Kidney (tissue), 14 donors: ENCODE measurements around the gene MUL1. TPM values are rescaled to one million over a fixed set of nuclear protein-coding genes. Genes with fewer than 3 reads are reported as not detected.

Experiments used
- DNase-seq, 5 donors: peaks; one replicate each; pipeline ENCODE4 v3.0.0-alpha.2; 2013 to 2020
- FAIRE-seq: peaks from 2 replicates; lab custom pipeline; 2012; peaks lifted over from hg19 to GRCh38; lab: Jason Lieb, UNC
- H3K27ac ChIP-seq, 2 donors: one replicate each; pipeline ENCODE4 v1.7.0; 2013; ENCODE audit warnings: low read depth in 2 of 2, low read length in 2 of 2, inconsistent platforms in 1 of 2
- H3K27me3 ChIP-seq: one replicate; pipeline ENCODE4 v1.7.1; 2013; ENCODE audit warnings: low read length, inconsistent platforms; ENCODE audit not compliant: control insufficient read depth, insufficient read depth
- H3K36me3 ChIP-seq, 3 donors: one replicate each; pipeline versions ENCODE4 v1.7.0 to v1.7.1; 2013; ENCODE audit warnings: low read length in 3 of 3, control low read depth in 1 of 3, inconsistent platforms in 1 of 3; ENCODE audit not compliant: insufficient read depth in 3 of 3, control insufficient read depth in 2 of 3
- H3K4me1 ChIP-seq, 3 donors: one replicate each; pipeline versions ENCODE4 v1.7.0 to v1.7.1; 2013; ENCODE audit warnings: low read length in 3 of 3, inconsistent platforms in 1 of 3, low read depth in 1 of 3; ENCODE audit not compliant: control insufficient read depth in 2 of 3, insufficient read depth in 2 of 3
- H3K4me3 ChIP-seq, 3 donors: one replicate each; pipeline versions ENCODE4 v1.7.0 to v1.8.1; 2013; ENCODE audit warnings: low read length in 3 of 3, control low read depth in 1 of 3, inconsistent platforms in 1 of 3
- H3K9ac ChIP-seq, 3 donors: one replicate each; pipeline versions ENCODE4 v1.7.0 to v1.7.1; 2013; ENCODE audit warnings: low read length in 3 of 3, control low read depth in 1 of 3, inconsistent platforms in 1 of 3
- H3K9me3 ChIP-seq, 3 donors: one replicate each; pipeline versions ENCODE4 v1.7.0 to v1.7.1; 2013; ENCODE audit warnings: low read length in 3 of 3, control low read depth in 1 of 3, inconsistent platforms in 1 of 3; ENCODE audit not compliant: control insufficient read depth in 2 of 3, insufficient read depth in 1 of 3
- CTCF ChIP-seq: IDR thresholded peaks from 3 replicates; pipeline ENCODE4 v1.5.1; 2012; ENCODE audit warnings: mild to moderate bottlenecking, moderate library complexity, borderline replicate concordance; ENCODE audit not compliant: insufficient read depth; ENCODE audit errors: extremely low read depth
- intact Hi-C: fragments of 100-400 bp; cut with DNase I; formaldehyde crosslinking; loops from one replicate; pipeline ENCODE4 v1.11.1; 2022
- polyA plus RNA-seq: library from polyadenylated mRNA; stranded (reverse); fragments of 350-450 nt; fragmentation: Illumina TruSeq; extraction: RNeasy Lipid Tissue Mini Kit (QIAGEN cat#74804); gene quantifications from one replicate; pipeline ENCODE4 v1.2.3, GENCODE V29; 2014; ENCODE audit warnings: low read depth, low replicate concordance; ENCODE audit not compliant: insufficient read depth
- total RNA-seq: library from RNA; stranded (reverse); fragmentation: NEBNext Ultra II Directional; extraction: Animal tissue kit (Norgen Biotek cat#: 25700); gene quantifications from one replicate; pipeline ENCODE4 v1.2.1, GENCODE V29; 2021
- donor health status: control.
- donor health status: control.
- donor health status: control.
- donor health status: control.
- donor health status: control.
- donor health status: DM: yes; HTN: yes; CAD: no.
- donor health status: Normal renal cell carcinoma (clear cell type).

The MUL1 gene
- total and polyA plus RNA-seq, 2 donors from 2014 or later = 33.0 to 40.0 TPM

GRCh38 chr1:20551161-20551560 is 43.2 kb upstream of the MUL1 start:
- Histone ChIP-seq H3K4me3 (no peak overlapping the region), H3K9ac (no peak overlapping the region), H3K36me3 (no peaks in the 10 kb centered on the region), H3K9me3 (no peaks in the 10 kb centered on the region), H3K4me1 (peaks cover 0 to 12% (median 0%) of the 10 kb centered on the region in 3 donors), H3K27ac (no peak overlapping the region), H3K27me3 (no peaks in the 10 kb centered on the region)
- DNase-seq (no peak), FAIRE-seq (no peak)
- intact Hi-C loops = no loop called here
- no peak for TF ChIP-seq CTCF

GRCh38 chr1:20546637-20547036 is 38.7 kb upstream of the MUL1 start:
- no peak for DNase-seq
- no peak overlapping the region for H3K9ac ChIP-seq
- TF ChIP-seq CTCF = no peak
- FAIRE-seq = no peak
- no peaks in the 10 kb centered on the region for H3K36me3 ChIP-seq
- H3K4me1 ChIP-seq = peaks cover 0 to 2% (median 0%) of the 10 kb centered on the region in 3 donors
- no peaks in the 10 kb centered on the region for H3K9me3 ChIP-seq
- intact Hi-C loops = no loop called here
- H3K27ac ChIP-seq = no peak overlapping the region
- H3K4me3 ChIP-seq = no peak overlapping the region
- no peaks in the 10 kb centered on the region for H3K27me3 ChIP-seq

- intact Hi-C loops = no loop called here
- Histone ChIP-seq H3K9ac (no peak overlapping the region), H3K27me3 (no peaks in the 10 kb centered on the region), H3K27ac (no peak overlapping the region), H3K9me3 (no peaks in the 10 kb centered on the region), H3K4me1 (no peaks in the 10 kb centered on the region), H3K36me3 (no peaks in the 10 kb centered on the region), H3K4me3 (no peak overlapping the region)
- TF ChIP-seq CTCF = no peak
- peak in 1 of 5 donors; percentile 20 for DNase-seq
- no peak for FAIRE-seq
Observed at GRCh38 chr1:20540281-20540680, 32.3 kb upstream of the MUL1 start.
